ENCODE measurements around the gene INTS13. TPM values are rescaled to one million over a fixed set of nuclear protein-coding genes. Genes with fewer than 3 reads are reported as not detected.

INTS13 gene
- total RNA-seq, 1 donor, result 26.1 TPM

- Histone ChIP-seq H3K4me2 (ENCODE audit: insufficient read depth, low read length) (no peak overlapping the region), H3K79me2 (ENCODE audit: insufficient read depth, low read length) (no peaks in the 10 kb centered on the region), H3K9me3 (ENCODE audit: low read depth, low read length) (no peaks in the 10 kb centered on the region), H3K4me1 (ENCODE audit: insufficient read depth, low read length) (no peaks in the 10 kb centered on the region), H2AFZ (ENCODE audit: low read length) (no peak overlapping the region), H3K4me3 (ENCODE audit: insufficient read depth, low read length) (no peak overlapping the region), H4K20me1 (ENCODE audit: insufficient read depth, low read length) (no peaks in the 10 kb centered on the region), H3K27me3 (ENCODE audit: insufficient read depth, low read length) (no peaks in the 10 kb centered on the region), H3K27ac (ENCODE audit: low read depth, low read length) (no peak overlapping the region), H3K36me3 (ENCODE audit: insufficient read depth, low read length) (no peaks in the 10 kb centered on the region)
- no peak for TF ChIP-seq CTCF (IDR thresholded peaks at IDR 0.05; ENCODE audit: extremely low read depth, low read depth, low read length)
- DNase-seq (ENCODE audit: insufficient read length, low spot score, missing footprints), result no peak
Measured at GRCh38 chr12:26891704-26892103, 46.1 kb downstream of the INTS13 start.

- no peaks in the 10 kb centered on the region for H3K79me2 ChIP-seq (ENCODE audit: insufficient read depth, low read length)
- no peaks in the 10 kb centered on the region for H3K4me1 ChIP-seq (ENCODE audit: insufficient read depth, low read length)
- no peak for DNase-seq (ENCODE audit: insufficient read length, low spot score, missing footprints)
- H3K4me3 ChIP-seq (ENCODE audit: insufficient read depth, low read length), result no peak overlapping the region
- no peaks in the 10 kb centered on the region for H4K20me1 ChIP-seq (ENCODE audit: insufficient read depth, low read length)
- no peak overlapping the region for H2AFZ ChIP-seq (ENCODE audit: low read length)
- TF ChIP-seq CTCF (IDR thresholded peaks at IDR 0.05; ENCODE audit: extremely low read depth, low read depth, low read length), result no peak
- H3K27me3 ChIP-seq (ENCODE audit: insufficient read depth, low read length), result no peaks in the 10 kb centered on the region
- H3K27ac ChIP-seq (ENCODE audit: low read depth, low read length), result no peak overlapping the region
- no peaks in the 10 kb centered on the region for H3K36me3 ChIP-seq (ENCODE audit: insufficient read depth, low read length)
- no peaks in the 10 kb centered on the region for H3K9me3 ChIP-seq (ENCODE audit: low read depth, low read length)
- H3K4me2 ChIP-seq (ENCODE audit: insufficient read depth, low read length), result no peak overlapping the region
Measured at GRCh38 chr12:26890784-26891183, 47.0 kb downstream of the INTS13 start.

GRCh38 chr12:26884765-26885576 is 52.8 kb downstream of the INTS13 start:
- Histone ChIP-seq H3K4me3 (ENCODE audit: insufficient read depth, low read length) (peak overlapping the region; percentile 31), H3K27ac (ENCODE audit: low read depth, low read length) (no peak overlapping the region), H3K9me3 (ENCODE audit: low read depth, low read length) (no peaks in the 10 kb centered on the region), H2AFZ (ENCODE audit: low read length) (peak overlapping the region; percentile 66), H3K4me2 (ENCODE audit: insufficient read depth, low read length) (peak overlapping the region; percentile 71), H4K20me1 (ENCODE audit: insufficient read depth, low read length) (no peaks in the 10 kb centered on the region), H3K4me1 (ENCODE audit: insufficient read depth, low read length) (no peaks in the 10 kb centered on the region), H3K79me2 (ENCODE audit: insufficient read depth, low read length) (no peaks in the 10 kb centered on the region), H3K36me3 (ENCODE audit: insufficient read depth, low read length) (no peaks in the 10 kb centered on the region), H3K27me3 (ENCODE audit: insufficient read depth, low read length) (no peaks in the 10 kb centered on the region)
- TF ChIP-seq CTCF (IDR thresholded peaks at IDR 0.05; ENCODE audit: extremely low read depth, low read depth, low read length), result peak; percentile 96
- peak; percentile 92 for DNase-seq (ENCODE audit: insufficient read length, low spot score, missing footprints)

GRCh38 chr12:26880625-26881024 is 57.2 kb downstream of the INTS13 start:
- H3K9me3 ChIP-seq (ENCODE audit: low read depth, low read length), result no peaks in the 10 kb centered on the region
- H3K27ac ChIP-seq (ENCODE audit: low read depth, low read length), result no peak overlapping the region
- H4K20me1 ChIP-seq (ENCODE audit: insufficient read depth, low read length), result no peaks in the 10 kb centered on the region
- no peaks in the 10 kb centered on the region for H3K27me3 ChIP-seq (ENCODE audit: insufficient read depth, low read length)
- no peaks in the 10 kb centered on the region for H3K4me1 ChIP-seq (ENCODE audit: insufficient read depth, low read length)
- DNase-seq (ENCODE audit: insufficient read length, low spot score, missing footprints), result no peak
- no peak for TF ChIP-seq CTCF (IDR thresholded peaks at IDR 0.05; ENCODE audit: extremely low read depth, low read depth, low read length)
- no peak overlapping the region for H2AFZ ChIP-seq (ENCODE audit: low read length)
- H3K4me3 ChIP-seq (ENCODE audit: insufficient read depth, low read length), result no peak overlapping the region
- no peaks in the 10 kb centered on the region for H3K36me3 ChIP-seq (ENCODE audit: insufficient read depth, low read length)
- H3K4me2 ChIP-seq (ENCODE audit: insufficient read depth, low read length), result no peak overlapping the region
- no peaks in the 10 kb centered on the region for H3K79me2 ChIP-seq (ENCODE audit: insufficient read depth, low read length)

All from osteoblast (primary cell).